DMS53 treated with DMSO at 0.1 percent for 48 hours (cell line): ENCODE measurements around the gene RPL13A.

ENCODE experiments used
- DNase-seq: peaks from one replicate; lab custom pipeline; 2025; ENCODE audit not compliant: unreplicated experiment; lab: John Stamatoyannopoulos, UW

Gene RPL13A

DNA sequence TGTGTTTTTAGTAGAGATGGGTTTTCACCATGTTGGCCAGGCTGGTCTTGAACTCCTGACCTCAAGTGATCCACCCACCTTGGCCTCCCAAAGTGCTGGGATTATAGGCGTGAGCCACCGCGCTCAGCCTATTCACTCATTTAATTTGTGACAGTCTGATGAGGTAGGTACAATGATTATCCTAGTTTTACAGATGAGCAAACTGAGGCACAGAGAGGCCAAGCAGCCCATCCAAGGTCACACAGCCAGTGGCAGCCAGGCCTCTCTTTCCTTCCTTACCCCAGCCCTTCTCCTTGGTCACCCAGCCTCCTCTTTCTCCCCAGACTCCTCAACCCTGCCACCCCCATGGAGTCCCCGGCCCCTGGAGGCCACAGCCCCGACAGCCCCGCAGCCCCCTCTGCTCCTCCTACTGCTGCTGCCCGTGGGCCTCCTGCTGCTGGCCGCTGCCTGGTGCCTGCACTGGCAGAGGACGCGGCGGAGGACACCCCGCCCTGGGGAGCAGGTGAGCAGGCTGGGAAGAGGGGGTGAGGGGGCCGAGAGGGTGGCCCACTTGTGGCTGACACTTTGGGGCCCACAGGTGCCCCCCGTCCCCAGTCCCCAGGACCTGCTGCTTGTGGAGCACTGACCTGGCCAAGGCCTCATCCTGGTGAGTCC lies 7.3 kb upstream of the RPL13A start:
- DNase-seq, result no peak

DNA sequence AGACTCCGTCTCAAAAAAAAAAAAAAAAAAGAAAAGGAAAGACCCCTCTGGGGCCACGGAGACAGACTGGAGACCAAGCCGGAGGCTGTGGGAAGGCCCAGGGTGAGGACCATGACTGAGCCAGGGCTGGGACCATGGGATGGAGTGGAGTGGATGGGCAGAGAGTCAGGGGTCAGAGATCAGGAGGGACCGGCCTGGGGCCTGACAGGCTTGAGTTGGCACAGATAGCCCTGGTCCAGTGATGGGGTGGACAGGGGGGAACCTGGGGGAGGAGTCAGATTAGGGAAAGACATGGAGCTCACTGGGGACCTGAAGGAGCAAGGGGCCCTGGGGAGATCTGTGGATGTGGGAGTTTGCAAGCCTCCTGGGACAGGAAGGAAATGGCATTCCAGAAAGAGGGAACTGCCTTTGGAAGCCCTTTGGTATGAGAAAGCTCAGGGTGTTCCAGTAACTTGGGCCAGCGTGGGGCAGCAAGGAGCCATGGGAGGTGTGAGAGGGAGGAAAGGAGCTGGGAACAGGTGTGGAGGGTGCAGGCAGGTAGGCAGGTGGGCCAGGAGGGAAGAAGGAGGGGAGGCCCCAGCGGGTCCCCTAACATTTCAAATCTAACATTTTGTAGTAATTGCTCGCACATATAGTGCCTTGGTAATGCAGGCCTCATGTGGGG lies 6.3 kb upstream of the RPL13A start:
- no peak for DNase-seq

DNA sequence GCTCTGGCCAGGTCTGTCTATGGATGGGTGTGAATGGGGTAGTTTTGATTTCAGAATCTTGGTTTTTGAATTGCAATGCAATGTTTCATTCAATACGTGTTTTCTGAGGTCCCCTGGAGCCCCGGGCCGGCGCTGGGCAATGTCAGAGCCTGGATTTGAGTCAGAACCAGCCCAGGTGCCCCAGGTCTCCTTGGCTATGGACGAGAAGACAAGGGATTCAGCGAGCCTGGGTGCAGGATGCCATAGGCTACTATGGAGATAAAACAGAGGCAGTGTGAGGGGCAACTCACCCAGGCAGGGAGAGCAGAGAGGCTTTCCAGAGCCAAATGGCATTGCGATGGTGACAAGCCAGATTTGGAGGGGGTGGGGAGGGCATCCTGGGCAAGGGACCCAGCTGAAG lies 1.2 kb upstream of the RPL13A start:
- DNase-seq, result no peak

DNA sequence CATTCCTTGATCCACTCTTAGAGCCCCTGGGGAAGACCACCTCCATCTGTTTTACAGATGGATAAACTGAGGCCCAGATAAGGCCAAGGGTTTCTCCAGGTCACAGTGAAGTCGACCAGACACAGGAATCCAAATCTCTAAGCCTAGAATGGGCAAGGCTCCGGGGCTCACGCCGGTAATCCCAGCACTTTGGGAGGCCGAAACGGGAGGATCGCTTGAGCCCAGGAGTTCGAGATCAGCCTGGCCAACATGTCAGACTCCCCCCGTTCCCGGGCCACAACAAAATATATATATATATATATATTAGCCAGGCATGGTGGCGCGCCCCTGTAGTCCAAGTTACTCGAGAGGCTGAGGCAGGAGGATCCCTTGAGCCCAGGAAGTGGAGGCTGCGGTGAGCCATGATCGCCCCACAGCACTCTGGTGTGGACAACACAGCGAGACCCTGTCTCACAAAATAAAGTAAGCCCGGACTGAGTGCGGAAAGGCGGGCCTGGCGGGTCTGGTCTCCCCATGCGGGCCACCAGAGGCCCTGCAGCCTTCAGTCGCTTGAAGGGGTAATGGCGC lies 615 bp upstream of the RPL13A start:
- no peak for DNase-seq

DNA sequence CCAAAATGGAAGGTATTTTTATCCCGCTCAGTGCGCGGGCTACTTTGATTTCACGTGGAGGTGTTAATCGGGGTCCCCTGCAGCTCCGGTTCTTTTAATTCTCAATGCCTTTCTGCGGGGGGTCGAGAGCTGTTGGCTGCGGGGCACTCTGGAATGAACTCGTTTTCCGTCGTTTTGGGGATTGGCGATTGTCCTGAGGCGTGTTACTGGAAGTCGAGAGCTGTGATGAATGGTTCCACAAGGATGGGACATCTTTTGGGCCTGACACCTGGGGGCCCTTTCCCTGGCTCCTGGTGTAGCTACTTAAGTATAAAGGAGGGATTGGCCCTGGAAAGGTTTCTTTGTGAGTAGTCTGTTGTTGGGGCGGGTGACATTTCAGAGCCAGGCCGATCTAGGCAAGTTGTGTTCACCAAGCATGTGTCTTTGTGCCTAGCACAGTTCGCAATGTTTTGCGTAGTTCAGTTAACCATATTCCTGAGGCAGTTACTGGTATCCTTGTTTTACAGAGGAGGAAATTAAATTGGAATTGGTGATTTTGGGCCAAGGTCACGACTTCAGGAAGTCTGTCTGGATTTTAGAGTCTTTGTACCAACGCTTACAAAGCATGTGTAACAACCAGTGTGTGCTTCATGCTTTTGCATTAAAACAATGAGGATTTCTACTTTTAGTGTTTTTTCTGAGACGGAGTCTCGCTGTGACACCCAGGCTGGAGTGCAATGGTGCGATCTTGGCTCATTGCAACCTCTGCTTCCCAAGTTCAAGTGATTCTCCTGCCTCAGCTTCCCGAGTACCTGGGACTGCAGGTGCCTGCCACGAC lies 846 bp downstream of the RPL13A start:
- DNase-seq, result no peak

DNA sequence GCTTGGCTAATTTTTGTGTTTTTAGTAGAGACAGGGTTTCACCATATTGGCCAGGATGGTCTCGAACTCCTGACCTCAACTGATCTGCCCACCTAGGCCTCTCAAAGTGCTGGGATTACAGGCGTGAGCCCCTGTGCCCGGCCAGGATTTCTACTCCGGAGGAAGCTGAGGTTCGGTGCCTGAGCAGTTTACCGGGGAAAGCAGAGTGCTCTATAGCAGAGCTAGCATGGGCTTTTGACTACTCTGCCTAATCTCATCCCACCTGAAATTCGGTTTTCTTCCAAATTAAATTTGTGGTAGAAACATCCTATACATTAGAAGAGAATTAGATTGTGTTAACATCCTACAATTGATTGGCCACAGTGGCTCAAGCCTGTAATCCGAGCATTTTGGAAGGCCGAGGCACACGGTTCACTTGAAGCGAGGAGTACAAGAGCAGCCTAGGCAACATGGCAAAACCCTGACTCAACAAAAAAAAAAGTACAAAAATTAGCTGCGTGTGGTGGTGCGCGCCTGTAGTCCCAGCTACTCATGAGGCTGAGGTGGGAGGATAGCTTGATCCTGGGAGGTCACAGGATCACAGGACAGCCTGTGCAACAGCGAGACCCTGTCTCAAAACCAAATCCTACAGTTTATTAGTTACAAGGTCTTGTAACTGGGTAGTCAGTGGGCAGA lies 1.6 kb downstream of the RPL13A start:
- no peak for DNase-seq

DNA sequence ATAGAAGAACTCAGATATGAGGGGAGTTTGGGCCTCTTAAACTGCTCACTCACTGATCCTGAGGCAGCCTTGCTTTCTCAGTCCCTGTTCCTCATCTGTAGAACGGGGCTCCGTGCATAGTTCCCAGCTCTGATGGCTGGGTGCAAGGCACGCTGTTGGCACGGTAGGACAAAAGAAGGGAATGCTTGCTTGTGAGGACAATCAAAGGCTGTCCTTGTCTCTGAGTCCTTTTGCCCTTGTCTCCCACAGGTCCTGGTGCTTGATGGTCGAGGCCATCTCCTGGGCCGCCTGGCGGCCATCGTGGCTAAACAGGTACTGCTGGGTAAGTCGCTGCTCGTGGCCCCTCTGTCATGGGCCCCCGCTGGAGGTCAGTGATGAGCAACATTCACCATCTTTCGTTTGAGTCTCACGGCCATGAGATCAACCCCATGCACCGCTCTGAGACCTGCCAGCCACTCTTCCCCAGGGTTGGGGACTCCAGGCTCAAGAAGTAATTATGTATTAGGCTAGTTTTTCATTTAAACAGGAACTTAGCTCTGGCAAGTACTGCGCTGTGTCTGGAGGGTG lies 2.3 kb downstream of the RPL13A start:
- DNase-seq, result no peak

DNA sequence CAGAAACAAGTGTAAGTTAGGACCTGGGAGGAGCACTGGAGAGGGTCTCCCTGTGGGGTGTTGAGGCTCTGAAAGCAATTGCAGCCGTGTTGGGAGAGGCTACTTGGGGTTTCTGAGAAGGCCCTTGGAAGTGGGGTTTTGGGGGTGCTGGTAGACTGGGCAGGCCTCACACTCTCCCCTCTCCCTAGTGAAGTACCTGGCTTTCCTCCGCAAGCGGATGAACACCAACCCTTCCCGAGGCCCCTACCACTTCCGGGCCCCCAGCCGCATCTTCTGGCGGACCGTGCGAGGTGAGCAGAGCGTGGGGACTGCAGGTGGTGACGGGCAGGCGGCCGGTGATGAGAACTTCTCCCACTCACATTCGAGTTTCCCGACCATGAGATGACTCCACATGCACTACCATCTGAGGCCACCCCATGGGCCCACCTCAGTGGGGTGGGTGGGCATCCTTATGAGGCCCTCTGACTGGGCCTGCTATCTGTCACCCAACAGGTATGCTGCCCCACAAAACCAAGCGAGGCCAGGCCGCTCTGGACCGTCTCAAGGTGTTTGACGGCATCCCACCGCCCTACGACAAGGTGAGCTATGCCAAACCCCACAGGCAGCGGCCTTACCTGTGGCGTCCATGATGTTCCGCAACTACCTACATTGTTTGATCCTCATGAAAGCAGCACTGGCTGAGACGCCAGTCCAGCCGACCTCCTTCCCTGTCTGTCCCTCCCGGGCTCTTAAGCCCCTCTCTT lies 3.0 kb downstream of the RPL13A start:
- no peak for DNase-seq

DNA sequence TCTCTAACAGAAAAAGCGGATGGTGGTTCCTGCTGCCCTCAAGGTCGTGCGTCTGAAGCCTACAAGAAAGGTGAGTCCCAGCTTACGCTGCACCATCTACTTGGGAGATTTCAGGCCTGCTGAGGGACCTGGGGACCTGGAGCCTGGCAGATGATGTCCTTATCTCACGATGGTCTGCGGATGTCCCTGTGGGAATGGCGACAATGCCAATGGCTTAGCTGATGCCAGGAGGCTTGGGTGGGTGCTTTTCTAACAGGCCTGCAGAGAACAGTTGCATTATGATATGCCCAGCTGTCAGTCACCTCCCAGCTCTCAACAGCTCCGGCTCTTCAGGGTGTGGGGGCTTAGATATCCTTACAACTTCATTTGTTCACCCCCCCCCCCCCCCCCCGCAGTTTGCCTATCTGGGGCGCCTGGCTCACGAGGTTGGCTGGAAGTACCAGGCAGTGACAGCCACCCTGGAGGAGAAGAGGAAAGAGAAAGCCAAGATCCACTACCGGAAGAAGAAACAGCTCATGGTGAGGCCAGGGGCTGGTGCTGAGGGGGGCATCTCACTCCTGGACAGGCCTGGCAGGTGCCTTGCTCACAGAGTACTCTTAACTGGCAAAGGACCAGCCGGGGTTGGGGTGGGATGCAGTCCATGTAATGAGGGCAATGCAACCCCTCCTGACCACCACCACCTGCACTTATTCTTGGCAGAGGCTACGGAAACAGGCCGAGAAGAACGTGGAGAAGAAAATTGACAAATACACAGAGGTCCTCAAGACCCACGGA lies 3.8 kb downstream of the RPL13A start:
- no peak for DNase-seq

DNA sequence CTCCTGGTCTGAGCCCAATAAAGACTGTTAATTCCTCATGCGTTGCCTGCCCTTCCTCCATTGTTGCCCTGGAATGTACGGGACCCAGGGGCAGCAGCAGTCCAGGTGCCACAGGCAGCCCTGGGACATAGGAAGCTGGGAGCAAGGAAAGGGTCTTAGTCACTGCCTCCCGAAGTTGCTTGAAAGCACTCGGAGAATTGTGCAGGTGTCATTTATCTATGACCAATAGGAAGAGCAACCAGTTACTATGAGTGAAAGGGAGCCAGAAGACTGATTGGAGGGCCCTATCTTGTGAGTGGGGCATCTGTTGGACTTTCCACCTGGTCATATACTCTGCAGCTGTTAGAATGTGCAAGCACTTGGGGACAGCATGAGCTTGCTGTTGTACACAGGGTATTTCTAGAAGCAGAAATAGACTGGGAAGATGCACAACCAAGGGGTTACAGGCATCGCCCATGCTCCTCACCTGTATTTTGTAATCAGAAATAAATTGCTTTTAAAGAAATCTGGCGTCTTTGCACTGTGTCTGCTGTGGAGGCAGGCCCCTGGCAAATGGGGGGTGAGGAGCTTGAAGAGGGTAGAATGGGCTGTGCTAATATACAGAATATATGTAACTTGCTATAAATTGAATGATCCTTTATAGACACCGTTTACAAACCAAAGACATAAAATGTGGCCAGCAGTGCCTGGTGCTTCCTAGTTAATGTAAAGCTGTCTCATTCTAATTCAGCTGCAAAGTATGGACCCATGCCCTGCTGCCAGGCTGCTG lies 4.6 kb downstream of the RPL13A start:
- DNase-seq, result no peak

DNA sequence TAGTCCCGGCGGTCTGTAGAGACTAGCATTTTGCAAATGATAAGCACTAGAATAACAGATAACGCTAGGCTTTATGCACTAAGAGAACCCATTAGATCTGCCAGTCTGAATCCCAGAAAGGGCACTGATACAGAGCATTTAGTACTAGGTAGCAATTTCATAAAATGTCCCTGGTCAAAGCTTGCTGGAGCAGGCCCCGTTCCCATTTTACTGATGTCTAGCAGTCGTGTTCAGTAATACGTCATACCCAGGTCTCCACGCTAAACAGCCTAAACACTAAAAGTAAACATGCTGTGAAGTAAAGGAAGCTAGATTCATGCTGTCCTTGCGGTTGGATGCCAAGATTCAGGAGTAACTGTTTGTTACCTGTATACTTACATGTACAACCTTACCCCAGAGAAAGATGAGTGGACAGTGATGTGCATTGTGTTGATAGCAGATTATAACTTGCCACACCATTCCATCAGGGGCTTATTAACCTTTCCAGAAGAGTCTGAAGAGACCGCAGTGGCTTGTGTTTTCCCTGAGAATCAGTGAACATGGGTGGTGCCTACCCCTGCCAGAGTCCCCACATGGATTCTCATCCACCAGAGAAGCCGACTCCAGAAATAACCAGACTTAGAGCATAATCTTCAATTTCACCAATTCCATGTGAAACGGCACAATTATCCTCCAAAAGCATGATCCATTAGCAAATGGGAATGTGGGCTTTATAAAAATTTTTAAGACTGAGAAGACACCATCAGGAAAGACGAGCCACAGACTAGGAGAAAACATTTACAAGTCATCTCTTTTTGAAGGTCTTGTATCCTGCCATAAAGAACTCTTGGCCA lies 5.4 kb downstream of the RPL13A start:
- DNase-seq, result peak; percentile 65

DNA sequence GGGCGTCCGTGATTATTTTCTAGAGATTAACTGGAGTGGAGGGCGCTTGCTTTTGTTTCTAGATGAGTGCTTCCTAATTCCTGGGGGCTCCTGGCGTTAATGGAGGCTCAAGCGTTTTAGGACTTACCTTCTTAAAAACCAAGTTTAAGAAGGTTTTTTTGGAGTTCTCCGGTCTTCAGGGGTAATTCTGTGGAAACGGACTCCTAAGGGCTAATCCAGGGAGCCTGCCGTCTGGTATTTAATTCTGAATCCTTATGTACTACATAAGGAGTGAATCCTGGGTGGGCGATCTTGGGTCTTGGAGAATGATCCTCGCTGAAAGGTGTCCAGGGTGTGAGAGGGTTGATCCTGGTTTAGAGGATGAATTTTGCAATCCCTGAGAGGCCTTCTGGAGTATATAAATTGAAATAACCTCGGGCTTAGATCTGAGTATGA lies 9.2 kb downstream of the RPL13A start:
- DNase-seq, result no peak

DNA sequence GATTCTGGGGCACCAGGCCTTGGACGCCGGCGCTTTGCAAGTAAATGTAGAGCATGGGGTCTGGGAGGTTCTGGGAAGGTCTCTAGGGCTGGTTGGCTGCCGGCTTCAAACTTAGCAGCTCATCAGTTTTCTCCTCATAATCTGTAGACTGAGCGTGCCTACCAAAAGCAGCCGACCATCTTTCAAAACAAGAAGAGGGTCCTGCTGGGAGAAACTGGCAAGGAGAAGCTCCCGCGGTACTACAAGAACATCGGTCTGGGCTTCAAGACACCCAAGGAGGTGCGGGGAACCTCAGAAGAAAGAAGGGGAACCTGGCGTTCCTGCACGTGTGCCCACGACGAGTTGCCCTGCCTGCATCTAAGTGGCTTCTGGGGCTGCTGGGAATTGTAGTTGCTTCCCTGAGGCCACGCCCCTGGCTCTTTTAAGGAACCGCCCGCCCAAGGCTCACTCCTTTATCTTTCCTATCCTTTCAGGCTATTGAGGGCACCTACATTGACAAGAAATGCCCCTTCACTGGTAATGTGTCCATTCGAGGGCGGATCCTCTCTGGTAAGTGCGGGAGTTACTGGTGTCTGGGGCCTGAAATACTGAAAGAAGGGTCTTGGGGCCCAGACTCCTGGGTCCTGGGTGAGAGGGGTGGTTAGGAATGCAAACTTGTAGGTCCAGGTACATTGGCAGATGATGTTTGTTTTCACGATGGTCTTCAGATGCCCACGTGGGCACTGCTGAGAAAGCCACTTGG lies 9.8 kb downstream of the RPL13A start:
- DNase-seq, result no peak

DNA sequence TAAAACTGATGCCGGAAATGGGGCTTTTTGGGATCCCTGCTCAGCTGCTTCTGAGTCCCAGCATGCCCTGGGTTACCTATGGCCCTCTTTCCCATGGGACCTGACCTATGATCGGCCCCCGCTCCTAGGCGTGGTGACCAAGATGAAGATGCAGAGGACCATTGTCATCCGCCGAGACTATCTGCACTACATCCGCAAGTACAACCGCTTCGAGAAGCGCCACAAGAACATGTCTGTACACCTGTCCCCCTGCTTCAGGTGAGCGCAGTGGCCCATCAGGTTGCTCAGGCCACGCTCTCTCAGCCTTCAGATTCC lies 10.3 kb downstream of the RPL13A start:
- DNase-seq, result no peak

DNA sequence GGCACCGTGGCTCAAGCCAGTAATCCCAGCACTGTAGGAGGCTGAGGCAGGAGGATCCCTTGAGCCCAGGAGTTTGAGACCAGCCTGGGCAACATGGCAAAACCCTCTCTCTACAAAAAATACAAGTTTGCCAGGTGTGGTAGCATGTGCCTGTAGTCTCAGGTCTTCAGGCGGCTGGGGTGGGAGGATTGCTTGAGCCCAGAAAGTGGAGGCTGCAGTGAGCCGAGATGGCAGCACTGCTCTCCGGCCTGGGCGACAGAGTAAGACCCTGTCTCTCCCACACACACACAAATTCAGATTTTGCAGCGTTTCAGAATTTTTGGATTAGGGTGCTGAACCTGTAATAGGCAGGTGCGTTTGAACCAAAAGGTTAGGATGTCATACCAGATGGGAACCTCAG lies 11.1 kb downstream of the RPL13A start:
- DNase-seq, result no peak

DNA sequence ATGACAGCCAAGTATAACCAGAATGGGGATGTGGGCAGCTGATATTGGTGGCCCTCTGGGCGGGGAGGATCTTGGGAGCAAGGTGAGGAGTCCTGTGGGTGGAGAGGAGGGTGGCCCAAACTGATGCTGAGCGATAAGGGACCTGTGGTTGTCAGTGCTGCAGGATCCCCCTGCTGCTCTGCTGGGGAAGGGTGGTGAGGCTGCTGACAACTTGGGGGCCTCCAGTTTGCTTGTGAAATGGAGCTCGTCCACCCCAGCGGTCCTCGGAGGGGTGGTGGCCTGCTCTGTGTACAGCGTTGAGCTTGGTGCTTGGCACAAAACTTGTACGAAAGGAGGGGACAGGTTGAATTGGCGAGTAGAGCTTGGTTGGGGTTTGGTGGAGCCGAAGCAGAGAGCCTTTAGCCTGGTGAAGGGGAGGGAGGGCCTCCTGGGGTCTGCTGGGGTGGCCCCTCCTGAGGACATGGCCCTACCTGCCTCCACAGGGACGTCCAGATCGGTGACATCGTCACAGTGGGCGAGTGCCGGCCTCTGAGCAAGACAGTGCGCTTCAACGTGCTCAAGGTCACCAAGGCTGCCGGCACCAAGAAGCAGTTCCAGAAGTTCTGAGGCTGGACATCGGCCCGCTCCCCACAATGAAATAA lies 11.7 kb downstream of the RPL13A start:
- no peak for DNase-seq
